HepG2 (cell line): Measurements from ENCODE around the gene KRCC1. TPM values are rescaled to one million over a fixed set of nuclear protein-coding genes. Genes with fewer than 3 reads are reported as not detected.
A peak's percentile ranks its signal among the peaks of the same experiment; 100 is the strongest.

ENCODE experiments used
- ATF5 ChIP-seq: sonication (generic); formaldehyde crosslinking; IDR thresholded peaks from 2 replicates; pipeline ENCODE4 v1.4.0; 2020; ENCODE audit warnings: mild to moderate bottlenecking, low read depth, missing genetic modification reagents
- DPF2 ChIP-seq: sonication (generic); formaldehyde crosslinking; IDR thresholded peaks from 2 replicates; pipeline ENCODE4 v1.4.0; 2020; ENCODE audit warnings: mild to moderate bottlenecking, low read depth, missing genetic modification reagents, borderline replicate concordance
- EEA1 ChIP-seq: sonication (generic); formaldehyde crosslinking; IDR thresholded peaks from 2 replicates; pipeline ENCODE4 v1.5.1; 2020; ENCODE audit warnings: mild to moderate bottlenecking, missing genetic modification reagents, borderline replicate concordance
- ESRRA ChIP-seq: sonication (generic); formaldehyde crosslinking; IDR thresholded peaks from 2 replicates; pipeline ENCODE4 v1.5.1; 2020; ENCODE audit warnings: mild to moderate bottlenecking, low read depth, missing genetic modification reagents
- HOXA5 ChIP-seq: sonication (generic); formaldehyde crosslinking; IDR thresholded peaks from 2 replicates; pipeline ENCODE4 v1.4.0; 2020; ENCODE audit warnings: missing genetic modification reagents
- MTA3 ChIP-seq: sonication (generic); formaldehyde crosslinking; IDR thresholded peaks from 2 replicates; pipeline ENCODE4 v1.4.0; 2020; ENCODE audit warnings: missing genetic modification reagents
- MZF1 ChIP-seq: sonication (generic); formaldehyde crosslinking; IDR thresholded peaks from 2 replicates; pipeline ENCODE4 v1.8.1; 2023; ENCODE audit warnings: mild to moderate bottlenecking, missing genetic modification reagents, borderline replicate concordance
- NCOA1 ChIP-seq: sonication (generic); formaldehyde crosslinking; IDR thresholded peaks from 2 replicates; pipeline ENCODE4 v1.9.0; 2021; ENCODE audit warnings: missing genetic modification reagents
- NFE2 ChIP-seq: sonication (generic); formaldehyde crosslinking; IDR thresholded peaks from 2 replicates; pipeline ENCODE4 v1.4.0; 2020; ENCODE audit warnings: missing genetic modification reagents
- POLR2G ChIP-seq: fragments of 200-400 bp; formaldehyde crosslinking; IDR thresholded peaks from 2 replicates; pipeline ENCODE4 v1.6.1; 2018; ENCODE audit warnings: mild to moderate bottlenecking, low read depth, low read length, moderate library complexity
- PRPF4 ChIP-seq: fragments of 200-400 bp; formaldehyde crosslinking; IDR thresholded peaks from 2 replicates; pipeline ENCODE4 v1.6.1; 2016; ENCODE audit warnings: low read length, low read depth; ENCODE audit not compliant: poor library complexity, severe bottlenecking
- RELA ChIP-seq: sonication (generic); formaldehyde crosslinking; IDR thresholded peaks from 2 replicates; pipeline ENCODE4 v1.4.0; 2020; ENCODE audit warnings: missing genetic modification reagents
- RNF2 ChIP-seq: fragments of 450-650 bp; conservative IDR thresholded peaks from 2 replicates; pipeline ENCODE4 v1.6.1; 2016; ENCODE audit warnings: low read depth
- SIN3B ChIP-seq: fragments of 150-350 bp; IDR thresholded peaks from 2 replicates; pipeline ENCODE4 v1.6.1; 2014; ENCODE audit warnings: low read length
- SP140L ChIP-seq: sonication (generic); formaldehyde crosslinking; IDR thresholded peaks from 2 replicates; pipeline ENCODE4 v1.4.0; 2020; ENCODE audit warnings: missing genetic modification reagents, borderline replicate concordance
- STAT5B ChIP-seq: sonication (generic); formaldehyde crosslinking; IDR thresholded peaks from 2 replicates; pipeline ENCODE4 v1.4.0; 2020; ENCODE audit warnings: missing genetic modification reagents
- ZBTB10 ChIP-seq: sonication (generic); formaldehyde crosslinking; IDR thresholded peaks from 2 replicates; pipeline ENCODE4 v1.4.0; 2020; ENCODE audit warnings: missing genetic modification reagents, borderline replicate concordance
- ZBTB42 ChIP-seq: sonication (generic); formaldehyde crosslinking; IDR thresholded peaks from 2 replicates; pipeline ENCODE4 v1.5.0; 2020; ENCODE audit warnings: mild to moderate bottlenecking, missing genetic modification reagents
- ZHX2 ChIP-seq, 2 experiments: sonication (generic) in 1 of 2; formaldehyde crosslinking in 1 of 2; IDR thresholded peaks; 2 replicates each; pipeline versions ENCODE4 v1.6.1 to v1.9.0; 2014 to 2022; ENCODE audit warnings: antibody characterized with exemption in 1 of 2, borderline replicate concordance in 1 of 2, inconsistent platforms in 1 of 2, low read depth in 1 of 2, missing genetic modification reagents in 1 of 2
- ZNF557 ChIP-seq: sonication (generic); formaldehyde crosslinking; IDR thresholded peaks from 2 replicates; pipeline ENCODE4 v1.4.0; 2020; ENCODE audit warnings: missing genetic modification reagents
- polyA plus RNA-seq, 8 experiments: library from polyadenylated mRNA; depleted of rRNA in 3 of 8; stranded (reverse) in 7 of 8; unstranded in 1 of 8; fragments of >200 nt; fragmentation: Illumina TruSeq in 4 of 8; extraction: Trizol in 4 of 8; gene quantifications; 2 replicates each; pipeline versions ENCODE4 v1.2.1 to v1.2.3, GENCODE V29; 2011 to 2016; ENCODE audit warnings: low read depth in 4 of 8, missing spikeins in 1 of 8, mixed read lengths in 1 of 8; ENCODE audit not compliant: insufficient read depth in 1 of 8
- total RNA-seq, 5 experiments: library from RNA; depleted of rRNA; stranded (reverse); fragments of >200 nt; fragmentation: Illumina TruSeq; extraction: Trizol; gene quantifications; 2 replicates each; pipeline ENCODE4 v1.2.3, GENCODE V29; 2016; ENCODE audit warnings: low read depth in 1 of 5

The KRCC1 gene
- total and polyA plus RNA-seq, 2 of the 13 experiments (the other 11 are each of a cell fraction or from before 2014, with no cell fraction given): 6.5 to 7.7 TPM

- TF ChIP-seq ATF5 (CRISPR knock-in tag): peak; percentile 87; the same call in 1 of the 2 replicates
- TF ChIP-seq ZBTB10 (CRISPR knock-in tag): peak; percentile 75; the same call in 1 of the 2 replicates
- TF ChIP-seq MTA3 (CRISPR knock-in tag): no peak
- TF ChIP-seq NFE2 (CRISPR knock-in tag): no peak
- no peak for TF ChIP-seq NCOA1 (CRISPR knock-in tag)
- peak; percentile 35; the same call in 1 of the 2 replicates for TF ChIP-seq RNF2
- TF ChIP-seq PRPF4: no peak
- TF ChIP-seq MZF1 (CRISPR knock-in tag): no peak; the same call in 1 of the 2 replicates
- TF ChIP-seq EEA1 (CRISPR knock-in tag): peak; percentile 89; the same call in 1 of the 2 replicates
- TF ChIP-seq ESRRA (CRISPR knock-in tag): no peak; the same call in 1 of the 2 replicates
- no peak; the same call in 1 of the 2 replicates for TF ChIP-seq STAT5B
- TF ChIP-seq DPF2 (CRISPR knock-in tag): 0 out of 2 replicates have a peak, but pooled peaks have one; percentile 20
- TF ChIP-seq ZBTB42: 0 out of 2 replicates have a peak, but pooled peaks have one; percentile 36
- peak; percentile 96 for TF ChIP-seq POLR2G
- TF ChIP-seq HOXA5 (CRISPR knock-in tag): peak; percentile 87
- TF ChIP-seq ZHX2 (IDR thresholded peaks at IDR 0.05; ENCODE audit: low read depth): 0 out of 2 replicates have a peak, but pooled peaks have one; percentile 59
- peak; percentile 66; the same call in 1 of the 2 replicates for TF ChIP-seq ZHX2 (CRISPR knock-in tag; IDR thresholded peaks at IDR 0.05; ENCODE audit: borderline replicate concordance)
- 0 out of 2 replicates have a peak, but pooled peaks have one; percentile 46 for TF ChIP-seq RELA (CRISPR knock-in tag)
- TF ChIP-seq ZNF557 (CRISPR knock-in tag): peak; percentile 82; the same call in 1 of the 2 replicates
- TF ChIP-seq SP140L (CRISPR knock-in tag): no peak
- no peak for TF ChIP-seq SIN3B
These were observed at the start of gene KRCC1 (continued) for GRCh38 chr2:88055371-88056128.
